C4-2B (cell line): ENCODE results near the gene ELOF1.

Experiments used
- H3K27ac ChIP-seq: fragments of 450-650 bp; 2 replicates; pipeline ENCODE4 v1.5.1; 2017
- CTCF ChIP-seq: fragments of 450-650 bp; conservative IDR thresholded peaks from 2 replicates; pipeline ENCODE4 v1.5.1; 2017; ENCODE audit warnings: mild to moderate bottlenecking
- ZFX ChIP-seq: fragments of 450-650 bp; IDR thresholded peaks from 2 replicates; pipeline ENCODE4 v1.6.1; 2017

Gene ELOF1

GRCh38 chr19:11594084-11594483, 35.1 kb upstream of the ELOF1 start:
- no peak overlapping the region for H3K27ac ChIP-seq
- TF ChIP-seq CTCF (no peak), ZFX (no peak)

- H3K27ac ChIP-seq, result no peak overlapping the region
- no peak for TF ChIP-seq ZFX
- peak; percentile 63 for TF ChIP-seq CTCF
These were observed 29.1 kb upstream of the ELOF1 start for GRCh38 chr19:11587975-11588631.

GRCh38 chr19:11587302-11587974, 28.4 kb upstream of the ELOF1 start:
- H3K27ac ChIP-seq, result no peak overlapping the region
- no peak for TF ChIP-seq ZFX
- TF ChIP-seq CTCF, result peak; percentile 82

- TF ChIP-seq CTCF (no peak), ZFX (no peak)
- H3K27ac ChIP-seq, result no peak overlapping the region
These were observed 27.3 kb upstream of the ELOF1 start for GRCh38 chr19:11586331-11586730.

GRCh38 chr19:11581740-11582139, 22.7 kb upstream of the ELOF1 start:
- TF ChIP-seq ZFX (no peak), CTCF (no peak)
- H3K27ac ChIP-seq, result peak overlapping the region; percentile 80

GRCh38 chr19:11580116-11580515, 21.1 kb upstream of the ELOF1 start:
- TF ChIP-seq ZFX, result no peak
- no peak for TF ChIP-seq CTCF

GRCh38 chr19:11578258-11579142, 19.5 kb upstream of the ELOF1 start:
- TF ChIP-seq CTCF (no peak), ZFX (no peak)
- H3K27ac ChIP-seq, result no peak overlapping the region

More at GRCh38 chr19:11580116-11580515, 21.1 kb upstream of the ELOF1 start:
- no peak overlapping the region for H3K27ac ChIP-seq
